Karpas-422 (cell line): ENCODE data around the gene TNS1. TPM values are rescaled to one million over a fixed set of nuclear protein-coding genes. Genes with fewer than 3 reads are reported as not detected.
"Not testable (repeated sequence)": the region's sequence is repeated elsewhere in the genome, so short reads cannot be mapped to it uniquely, and the experiment has no call there.

Source experiments
- DNase-seq: peaks from one replicate; pipeline ENCODE4 v3.0.0-alpha.2; 2015
- H2AFZ ChIP-seq: fragments of 200-600 bp; sonication (generic); 2 replicates; pipeline ENCODE4 v1.6.1; 2014; ENCODE audit warnings: antibody characterized with exemption, low read length, mixed read lengths
- H3K27ac ChIP-seq: fragments of 200-600 bp; sonication (generic); 2 replicates; pipeline ENCODE4 v1.5.1; 2014; ENCODE audit warnings: mild to moderate bottlenecking, low read length, moderate library complexity
- H3K27me3 ChIP-seq: fragments of 200-600 bp; sonication (generic); 2 replicates; pipeline ENCODE4 v1.6.1; 2014; ENCODE audit warnings: low read length, mixed read lengths
- H3K36me3 ChIP-seq: fragments of 200-600 bp; sonication (generic); 2 replicates; pipeline ENCODE4 v1.6.1; 2014; ENCODE audit warnings: low read length, mixed read lengths; ENCODE audit not compliant: insufficient read depth
- H3K4me1 ChIP-seq: fragments of 200-600 bp; sonication (generic); 2 replicates; pipeline ENCODE4 v1.6.1; 2014; ENCODE audit warnings: mild to moderate bottlenecking, low read length, mixed read lengths
- H3K4me2 ChIP-seq: fragments of 200-600 bp; sonication (generic); 2 replicates; pipeline ENCODE4 v1.6.1; 2014; ENCODE audit warnings: low read length, low read depth, mild to moderate bottlenecking; ENCODE audit not compliant: poor library complexity, severe bottlenecking
- H3K4me3 ChIP-seq: fragments of 200-600 bp; sonication (generic); 2 replicates; pipeline ENCODE4 v1.5.1; 2014; ENCODE audit warnings: mild to moderate bottlenecking, antibody characterized with exemption, low read length, mixed read lengths
- H3K79me2 ChIP-seq: fragments of 200-600 bp; sonication (generic); 2 replicates; pipeline ENCODE4 v1.6.1; 2014; ENCODE audit warnings: mild to moderate bottlenecking, low read length, mixed read lengths
- H3K9ac ChIP-seq: fragments of 200-600 bp; sonication (generic); 2 replicates; pipeline ENCODE4 v1.6.0; 2014; ENCODE audit warnings: low read length
- H3K9me2 ChIP-seq: fragments of 200-600 bp; sonication (generic), shearing (Covaris generic); replicated peaks from 2 replicates; pipeline ENCODE4 v1.6.0; 2014; ENCODE audit warnings: mild to moderate bottlenecking, low read length, moderate library complexity; ENCODE audit not compliant: insufficient read depth
- H3K9me3 ChIP-seq: fragments of 300-700, 200-600 bp; sonication (generic); 2 replicates; pipeline ENCODE4 v1.6.1; 2014; ENCODE audit warnings: low read length, mixed read lengths
- H4K20me1 ChIP-seq: fragments of 200-600 bp; sonication (generic); 2 replicates; pipeline ENCODE4 v1.6.1; 2014; ENCODE audit warnings: mild to moderate bottlenecking, antibody characterized with exemption, low read length, low read depth; ENCODE audit not compliant: insufficient read depth
- total RNA-seq: library from RNA; depleted of rRNA; stranded (reverse); fragments of >200 nt; shearing (Covaris generic); gene quantifications from 2 replicates; pipeline ENCODE4 v1.2.3, GENCODE V29; 2014; ENCODE audit warnings: low replicate concordance

Gene TNS1
- total RNA-seq, 1 experiment from 2014 or later: 1.7 TPM

- not testable (repeated sequence) for H3K4me2 ChIP-seq, H3K79me2 ChIP-seq, DNase-seq, H3K4me3 ChIP-seq, H2AFZ ChIP-seq, H3K27me3 ChIP-seq, H3K9me3 ChIP-seq, H3K9ac ChIP-seq, H3K36me3 ChIP-seq, H3K9me2 ChIP-seq, H3K27ac ChIP-seq, H3K4me1 ChIP-seq, H4K20me1 ChIP-seq
Observed at GRCh38 chr2:217808967-217809366, 193.8 kb downstream of the TNS1 start.

GRCh38 chr2:217808326-217808725 lies 194.5 kb downstream of the TNS1 start:
- Histone ChIP-seq H3K36me3 (no peaks in the 10 kb centered on the region), H3K9me2 (no peaks in the 10 kb centered on the region), H3K27ac (no peak overlapping the region), H3K4me1 (no peaks in the 10 kb centered on the region), H3K9ac (no peak overlapping the region), H2AFZ (no peak overlapping the region), H3K4me3 (no peak overlapping the region), H3K79me2 (no peaks in the 10 kb centered on the region), H4K20me1 (no peaks in the 10 kb centered on the region), H3K27me3 (no peaks in the 10 kb centered on the region), H3K9me3 (no peaks in the 10 kb centered on the region), H3K4me2 (no peak overlapping the region)
- no peak for DNase-seq

GRCh38 chr2:217807753-217808152 lies 195.0 kb downstream of the TNS1 start:
- H3K4me2 ChIP-seq: no peak overlapping the region
- no peak for DNase-seq
- no peak overlapping the region for H2AFZ ChIP-seq
- H3K79me2 ChIP-seq: no peaks in the 10 kb centered on the region
- no peak overlapping the region for H3K27ac ChIP-seq
- H3K9ac ChIP-seq: no peak overlapping the region
- H3K4me1 ChIP-seq: no peaks in the 10 kb centered on the region
- H3K9me3 ChIP-seq: no peaks in the 10 kb centered on the region
- H4K20me1 ChIP-seq: no peaks in the 10 kb centered on the region
- no peaks in the 10 kb centered on the region for H3K27me3 ChIP-seq
- H3K9me2 ChIP-seq: no peaks in the 10 kb centered on the region
- H3K4me3 ChIP-seq: no peak overlapping the region
- H3K36me3 ChIP-seq: no peaks in the 10 kb centered on the region

GRCh38 chr2:217807025-217807424 lies 195.8 kb downstream of the TNS1 start:
- no peaks in the 10 kb centered on the region for H3K27me3 ChIP-seq
- H3K4me3 ChIP-seq: no peak overlapping the region
- H4K20me1 ChIP-seq: no peaks in the 10 kb centered on the region
- no peak overlapping the region for H3K4me2 ChIP-seq
- no peak overlapping the region for H3K27ac ChIP-seq
- no peaks in the 10 kb centered on the region for H3K4me1 ChIP-seq
- no peak for DNase-seq
- no peaks in the 10 kb centered on the region for H3K79me2 ChIP-seq
- H3K36me3 ChIP-seq: no peaks in the 10 kb centered on the region
- no peaks in the 10 kb centered on the region for H3K9me3 ChIP-seq
- H3K9ac ChIP-seq: no peak overlapping the region
- no peak overlapping the region for H2AFZ ChIP-seq
- H3K9me2 ChIP-seq: no peaks in the 10 kb centered on the region

- Histone ChIP-seq H3K79me2 (no peaks in the 10 kb centered on the region), H3K27me3 (no peaks in the 10 kb centered on the region), H3K4me2 (no peak overlapping the region), H4K20me1 (no peaks in the 10 kb centered on the region), H2AFZ (no peak overlapping the region), H3K9me3 (no peaks in the 10 kb centered on the region), H3K36me3 (no peaks in the 10 kb centered on the region), H3K27ac (no peak overlapping the region), H3K4me3 (no peak overlapping the region), H3K9me2 (no peaks in the 10 kb centered on the region), H3K4me1 (no peaks in the 10 kb centered on the region), H3K9ac (no peak overlapping the region)
- DNase-seq: no peak
Observed at GRCh38 chr2:217806482-217806765, 196.4 kb downstream of the TNS1 start.

- Histone ChIP-seq H3K79me2 (no peaks in the 10 kb centered on the region), H3K4me2 (no peak overlapping the region)
- DNase-seq: no peak
Observed at GRCh38 chr2:217805668-217806481, 196.9 kb downstream of the TNS1 start.

GRCh38 chr2:217804791-217805667 lies 197.8 kb downstream of the TNS1 start:
- Histone ChIP-seq H3K36me3 (no peaks in the 10 kb centered on the region), H3K27ac (no peak overlapping the region), H3K27me3 (no peaks in the 10 kb centered on the region), H3K79me2 (no peaks in the 10 kb centered on the region), H3K9ac (no peak overlapping the region), H3K9me2 (no peaks in the 10 kb centered on the region), H3K4me3 (no peak overlapping the region), H3K4me1 (no peaks in the 10 kb centered on the region), H2AFZ (no peak overlapping the region), H4K20me1 (no peaks in the 10 kb centered on the region), H3K4me2 (no peak overlapping the region), H3K9me3 (no peaks in the 10 kb centered on the region)
- no peak for DNase-seq

More at GRCh38 chr2:217805668-217806481, 196.9 kb downstream of the TNS1 start:
- H3K4me3 ChIP-seq: no peak overlapping the region
- no peaks in the 10 kb centered on the region for H3K27me3 ChIP-seq
- H3K36me3 ChIP-seq: no peaks in the 10 kb centered on the region
- H3K27ac ChIP-seq: no peak overlapping the region
- no peaks in the 10 kb centered on the region for H3K9me2 ChIP-seq
- no peaks in the 10 kb centered on the region for H3K9me3 ChIP-seq
- no peaks in the 10 kb centered on the region for H4K20me1 ChIP-seq
- no peaks in the 10 kb centered on the region for H3K4me1 ChIP-seq
- H2AFZ ChIP-seq: no peak overlapping the region
- no peak overlapping the region for H3K9ac ChIP-seq

GRCh38 chr2:217804338-217804737 lies 198.5 kb downstream of the TNS1 start:
- DNase-seq: no peak
- H3K4me1 ChIP-seq: no peaks in the 10 kb centered on the region
- no peaks in the 10 kb centered on the region for H4K20me1 ChIP-seq
- no peaks in the 10 kb centered on the region for H3K36me3 ChIP-seq
- H3K4me3 ChIP-seq: no peak overlapping the region
- no peaks in the 10 kb centered on the region for H3K9me2 ChIP-seq
- no peaks in the 10 kb centered on the region for H3K27me3 ChIP-seq
- H3K4me2 ChIP-seq: no peak overlapping the region
- H3K9ac ChIP-seq: no peak overlapping the region
- no peak overlapping the region for H2AFZ ChIP-seq
- H3K79me2 ChIP-seq: no peaks in the 10 kb centered on the region
- H3K27ac ChIP-seq: no peak overlapping the region
- no peaks in the 10 kb centered on the region for H3K9me3 ChIP-seq
